NCI-H2227 treated with DMSO at 0.1 percent for 48 hours (cell line): ENCODE measurements around the gene GNPTAB.

Experiments used
- DNase-seq: peaks from one replicate; lab custom pipeline; 2025; lab: John Stamatoyannopoulos, UW

Gene GNPTAB

DNA sequence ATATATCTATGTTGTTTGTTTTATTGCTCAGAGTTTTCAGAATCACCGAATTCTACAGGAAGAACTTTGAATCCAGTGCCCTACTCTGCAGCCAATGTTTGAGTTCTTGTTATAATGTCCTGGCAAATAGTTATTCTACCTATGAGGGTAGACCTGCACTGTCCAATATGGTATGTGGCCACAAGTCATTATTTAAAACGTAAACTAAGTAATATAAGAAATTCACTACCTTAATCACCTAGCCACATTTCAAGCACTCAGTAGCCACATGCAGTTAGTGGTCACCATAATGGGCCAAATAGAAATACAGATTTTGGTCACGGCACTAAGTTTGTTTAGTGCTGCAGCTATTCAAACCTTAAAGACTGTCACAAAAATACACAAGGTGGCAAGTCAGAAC is 26.4 kb downstream of the GNPTAB start:
- no peak for DNase-seq

DNA sequence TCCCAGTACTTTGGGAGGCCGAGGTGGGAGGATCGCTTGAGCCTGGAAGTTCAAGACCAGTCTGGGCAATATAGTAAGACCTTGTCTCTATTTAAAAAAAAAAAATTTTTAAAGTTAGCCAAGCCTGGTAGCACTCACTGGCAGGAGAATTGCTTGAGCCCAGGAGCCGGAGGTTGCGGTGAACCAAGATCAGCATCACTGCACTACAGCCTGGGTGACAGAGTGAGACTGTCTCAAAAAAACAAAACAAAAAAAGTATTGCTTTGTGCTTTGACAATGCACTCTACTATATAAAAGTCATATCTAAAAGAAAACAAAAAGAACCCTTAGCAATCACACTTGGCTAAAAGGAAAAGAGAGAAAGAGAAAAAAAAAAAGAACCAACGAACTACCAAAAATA is 26.8 kb downstream of the GNPTAB start:
- DNase-seq, result no peak

DNA sequence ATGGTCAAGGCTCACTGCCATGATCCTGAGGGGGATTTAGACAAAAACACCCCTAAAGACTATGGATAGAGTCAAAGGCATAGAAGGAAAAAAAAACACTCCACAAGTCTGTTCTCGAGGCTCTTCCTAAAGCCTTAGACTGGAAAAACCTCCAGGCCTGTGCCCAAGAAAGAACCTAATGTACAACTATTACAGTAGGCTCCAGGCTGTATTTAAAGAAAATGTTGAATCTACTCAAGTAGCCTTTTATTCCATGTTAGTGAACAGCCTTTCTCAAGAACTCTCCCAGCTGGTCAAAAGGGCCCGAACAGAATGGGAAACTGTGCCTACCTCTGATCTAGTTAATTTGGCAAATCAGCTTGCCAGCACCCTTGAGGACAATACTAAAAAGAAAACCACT is 28.3 kb downstream of the GNPTAB start:
- no peak for DNase-seq

DNA sequence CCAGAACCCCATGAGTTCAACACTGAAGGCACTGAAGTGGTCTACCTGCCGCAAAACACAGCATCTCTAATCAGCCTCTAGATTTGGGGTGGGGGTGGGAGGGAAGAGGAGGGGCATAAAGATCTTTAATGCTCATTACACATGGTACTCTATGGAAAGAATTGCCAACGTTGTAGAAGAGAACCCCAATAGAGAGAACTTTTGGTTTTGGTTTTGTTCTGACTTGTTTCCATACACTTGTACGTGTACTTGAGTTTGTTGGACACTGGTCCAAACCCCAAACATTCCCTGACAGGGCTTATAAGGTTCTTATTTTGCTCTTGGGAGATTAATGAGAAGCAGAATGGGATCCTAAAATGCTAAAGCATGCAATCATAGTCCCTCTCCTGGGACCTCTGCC is 31.0 kb downstream of the GNPTAB start:
- DNase-seq, result no peak

DNA sequence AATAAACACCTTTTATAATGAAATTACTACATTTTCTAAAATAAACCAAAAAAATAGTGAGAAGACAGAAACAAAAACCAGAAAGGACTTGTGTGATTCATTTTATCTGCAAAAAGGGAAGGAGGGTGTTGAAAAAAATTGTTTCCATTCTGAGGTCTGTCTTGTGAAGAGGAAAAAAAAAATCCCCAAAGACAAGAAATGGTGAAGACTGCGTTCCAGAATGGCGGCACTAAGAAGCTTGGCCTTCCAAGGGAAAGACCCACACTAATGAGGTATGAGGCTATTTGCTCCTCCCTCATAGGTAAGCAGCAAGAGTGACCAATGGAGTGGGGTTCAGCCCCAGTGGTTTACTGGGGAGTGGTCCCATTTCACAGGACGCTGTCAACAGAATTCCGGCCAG is 35.0 kb downstream of the GNPTAB start:
- no peak for DNase-seq

DNA sequence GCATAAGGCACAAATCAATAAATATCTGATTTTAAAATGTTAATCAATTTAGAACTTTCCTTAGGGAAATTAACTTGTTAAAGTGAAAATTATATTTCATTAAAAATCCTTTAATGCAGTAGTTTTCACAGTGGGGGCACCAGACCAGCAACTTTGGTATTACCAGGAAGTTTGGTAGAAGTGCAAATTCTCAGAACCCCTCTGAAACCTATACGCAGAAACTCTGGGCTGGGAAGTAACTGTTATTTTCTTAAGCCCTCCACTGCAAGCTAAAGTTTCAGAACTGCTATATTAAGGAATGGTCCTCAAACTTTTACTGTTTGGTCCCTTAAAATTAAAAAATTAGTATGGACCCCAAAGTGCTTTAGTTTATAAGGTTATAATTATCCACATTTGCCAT is 35.7 kb downstream of the GNPTAB start:
- DNase-seq, result no peak

DNA sequence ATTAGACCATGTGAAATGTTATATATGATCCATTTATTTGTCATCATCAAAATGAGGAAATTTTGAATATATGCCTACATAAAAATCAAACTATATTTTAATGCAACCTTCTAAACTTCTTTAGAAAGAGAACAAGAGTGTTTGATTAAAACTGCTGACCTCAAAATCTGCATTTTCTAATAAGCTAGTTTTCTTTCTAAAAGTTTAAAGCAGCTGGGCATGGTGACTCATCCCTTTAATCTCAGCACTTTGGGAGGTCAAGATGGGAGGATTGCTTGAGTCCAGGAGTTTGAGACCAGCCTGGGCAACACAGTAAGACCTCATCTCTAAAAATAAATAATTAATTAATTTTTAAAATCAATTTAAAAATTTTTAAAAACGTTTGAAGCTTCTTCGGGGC is 36.2 kb downstream of the GNPTAB start:
- no peak for DNase-seq

DNA sequence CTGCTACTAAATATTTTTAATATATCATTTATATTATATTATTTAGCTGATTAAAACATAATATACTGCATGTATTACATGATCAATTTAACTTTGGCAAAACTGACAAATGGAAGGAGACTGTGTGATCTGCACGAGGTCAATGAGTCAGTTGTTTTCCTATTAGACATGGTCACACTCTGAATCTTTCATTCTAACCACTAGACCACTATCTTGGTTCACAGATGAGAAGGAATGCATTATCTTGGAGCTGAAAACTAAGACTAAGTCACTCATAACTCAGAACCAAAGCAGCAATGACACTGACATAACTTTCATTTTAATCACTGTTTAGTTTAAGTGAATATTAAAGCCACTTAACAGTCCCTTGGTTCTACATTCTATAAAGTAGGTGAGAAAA is 37.4 kb downstream of the GNPTAB start:
- no peak for DNase-seq

DNA sequence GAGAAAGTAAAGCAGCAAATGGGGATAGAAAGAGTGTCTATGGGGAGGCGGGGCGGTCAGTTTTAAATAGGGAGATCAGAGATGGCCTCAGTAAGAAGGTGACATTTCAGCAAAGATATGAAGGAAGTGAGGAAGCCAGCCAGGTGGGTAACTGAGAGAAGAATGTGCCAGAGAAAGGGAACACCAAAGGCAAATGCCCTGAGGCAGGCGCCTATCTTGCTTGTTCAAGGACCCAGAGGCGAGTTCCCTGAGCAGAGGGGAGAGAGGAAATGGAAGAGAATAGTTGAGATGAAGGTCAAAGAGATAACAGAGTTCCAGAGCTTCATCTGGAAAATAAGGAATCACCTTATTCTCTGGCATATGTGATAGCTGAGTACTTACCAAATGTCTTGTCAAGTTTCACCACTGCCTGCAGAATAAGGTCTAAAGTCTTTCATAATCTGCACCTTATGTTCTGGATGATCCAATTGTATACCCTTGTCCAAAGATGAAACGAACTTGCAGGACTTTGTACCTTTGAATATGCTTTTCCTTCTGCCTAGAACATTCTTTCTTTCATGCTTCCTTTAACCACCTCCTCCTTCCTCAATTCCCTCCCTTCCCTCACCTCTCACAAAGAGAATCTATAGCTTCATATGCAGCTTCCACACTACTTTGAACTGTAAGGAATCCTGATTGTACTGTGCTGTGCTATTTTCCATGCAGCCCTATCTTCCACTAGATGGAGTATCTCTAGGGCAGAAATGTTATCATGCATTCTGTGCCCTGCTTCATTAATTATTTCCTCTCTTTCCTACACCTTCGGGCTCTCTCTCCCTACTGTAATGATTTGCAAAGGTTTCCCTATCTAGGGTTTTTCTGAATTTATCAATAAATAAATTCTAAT is 38.5 kb downstream of the GNPTAB start:
- DNase-seq, result no peak

DNA sequence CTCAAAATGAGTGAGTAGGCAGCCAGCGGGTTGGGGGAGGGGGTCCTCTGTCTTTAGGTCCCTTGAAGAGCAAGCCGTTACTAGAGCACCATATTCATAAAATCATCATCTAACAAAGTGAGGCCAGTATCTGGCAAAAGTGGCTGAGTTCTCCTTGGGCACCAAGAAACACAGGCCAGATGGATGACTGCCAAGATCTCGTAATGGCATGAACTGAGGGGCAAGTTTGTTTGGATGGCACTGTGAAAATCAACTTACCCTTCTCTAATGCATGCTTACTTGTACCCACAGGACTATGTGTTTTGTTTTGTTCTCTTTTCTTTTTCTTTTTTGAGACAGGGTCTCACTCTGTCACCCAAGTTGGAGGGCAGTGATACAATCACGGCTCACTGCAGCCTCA is 41.6 kb downstream of the GNPTAB start:
- no peak for DNase-seq

DNA sequence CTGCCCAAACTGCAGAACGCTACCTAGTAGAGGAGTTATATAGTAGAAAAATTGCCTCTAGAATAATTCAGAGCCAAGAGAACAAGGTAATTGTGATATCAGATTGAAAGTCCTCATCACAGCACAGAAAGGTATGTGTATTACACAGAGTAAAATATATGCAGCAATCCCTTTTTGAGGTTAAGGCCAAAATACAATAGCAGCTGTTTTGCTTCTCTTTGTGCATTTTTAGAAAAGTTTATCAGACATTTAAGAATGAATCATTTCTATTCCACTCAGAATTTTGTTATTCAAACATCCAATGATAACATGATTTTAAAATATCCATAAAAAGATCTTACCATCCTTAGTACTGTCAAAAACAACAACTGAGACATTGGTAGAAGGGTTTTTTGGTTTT is 45.1 kb downstream of the GNPTAB start:
- no peak for DNase-seq

DNA sequence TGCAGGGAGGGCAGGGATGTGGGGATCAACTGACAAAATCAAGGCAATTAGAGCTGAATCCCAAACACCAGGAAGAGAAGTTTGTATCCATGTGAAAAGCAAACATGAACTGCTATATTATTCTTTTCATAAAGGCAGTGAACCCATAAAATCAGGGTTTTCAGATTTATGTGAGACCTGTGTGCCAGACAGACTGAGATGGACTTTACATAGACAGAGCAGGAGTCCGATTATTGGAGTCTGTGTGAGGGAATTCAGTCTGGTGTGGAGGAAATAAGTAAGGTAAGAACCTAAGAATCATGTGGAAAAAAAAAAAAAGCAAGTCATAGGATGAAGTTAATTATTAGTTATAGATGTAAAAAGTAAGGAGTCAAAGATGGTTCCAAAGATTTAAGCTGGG is 46.4 kb downstream of the GNPTAB start:
- DNase-seq, result no peak

DNA sequence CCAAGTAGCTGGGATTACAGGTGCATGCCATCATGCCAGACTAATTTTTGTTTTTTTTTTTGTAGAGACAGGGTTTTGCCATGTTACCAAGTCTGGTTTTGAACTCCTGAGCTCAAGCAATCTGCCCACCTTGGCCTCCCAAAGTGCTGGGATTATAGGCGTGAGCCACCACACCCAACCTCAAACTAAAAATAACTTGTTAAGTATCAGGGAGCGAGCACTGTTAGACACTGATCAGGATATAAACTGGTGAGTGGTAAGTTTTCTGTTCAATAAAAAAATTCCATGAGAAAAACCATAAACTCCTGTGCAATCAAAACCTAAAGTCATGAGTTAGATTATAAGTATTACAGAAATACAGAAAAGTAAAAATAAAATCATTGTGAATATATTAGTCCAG is 46.9 kb downstream of the GNPTAB start:
- DNase-seq, result no peak

DNA sequence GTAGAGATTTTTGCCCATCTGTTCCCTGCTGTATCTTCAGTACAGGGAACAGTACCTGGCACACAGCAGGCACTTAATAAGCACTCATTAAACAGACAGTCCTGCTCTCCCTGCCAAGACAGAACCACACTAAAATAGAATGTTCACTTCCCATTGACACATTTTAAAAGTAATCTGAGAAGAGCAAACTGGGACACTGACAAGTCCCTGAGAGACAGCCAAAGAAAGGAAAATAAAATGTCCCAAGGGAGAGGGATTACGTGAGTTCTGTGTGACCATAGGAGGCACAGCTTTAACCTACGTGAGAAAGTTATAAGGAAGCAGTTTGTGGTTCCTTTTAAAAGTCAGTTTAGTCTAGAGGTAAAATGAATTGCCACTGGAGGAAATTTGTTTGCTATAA is 47.6 kb downstream of the GNPTAB start:
- DNase-seq, result no peak

DNA sequence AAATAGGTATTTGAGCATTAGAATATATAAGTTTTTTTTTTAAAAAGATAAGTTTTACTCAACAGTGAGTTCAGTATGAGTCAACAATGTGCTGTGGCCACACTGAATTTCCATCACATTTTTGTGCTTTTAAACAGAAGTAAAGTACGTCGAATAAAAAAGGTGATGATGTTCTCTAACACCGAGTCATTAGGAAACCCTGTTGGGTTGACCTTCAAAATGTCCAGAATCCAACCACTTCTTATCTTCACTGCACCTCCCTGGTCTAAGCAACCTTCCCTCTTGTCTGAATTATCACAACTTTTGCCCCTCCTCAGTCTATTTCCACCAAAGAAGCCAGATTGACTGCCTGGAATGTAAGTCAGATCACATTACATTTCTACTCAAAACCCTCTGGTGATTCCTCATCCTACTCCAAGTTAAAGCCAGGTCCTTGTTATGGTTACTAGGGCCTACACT is 48.5 kb downstream of the GNPTAB start:
- DNase-seq, result no peak

DNA sequence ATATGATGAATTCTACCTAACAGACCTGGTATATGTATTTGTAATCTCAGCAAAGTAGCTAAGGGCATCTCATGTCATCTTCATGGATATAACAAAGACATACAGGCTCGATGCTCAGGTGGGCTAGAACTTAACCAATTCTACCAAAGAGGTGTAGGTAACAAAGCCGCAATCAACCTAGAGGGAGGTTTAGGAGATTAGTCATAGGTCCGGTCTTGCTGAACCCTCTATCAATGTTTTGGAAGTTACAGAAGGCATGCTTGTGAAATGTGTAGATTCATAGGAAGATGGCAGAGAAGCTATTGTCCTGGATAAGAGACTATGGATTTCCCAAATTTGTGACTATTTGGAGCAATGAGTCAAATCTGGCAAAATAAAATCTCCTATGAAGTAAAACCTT is 48.9 kb downstream of the GNPTAB start:
- no peak for DNase-seq

DNA sequence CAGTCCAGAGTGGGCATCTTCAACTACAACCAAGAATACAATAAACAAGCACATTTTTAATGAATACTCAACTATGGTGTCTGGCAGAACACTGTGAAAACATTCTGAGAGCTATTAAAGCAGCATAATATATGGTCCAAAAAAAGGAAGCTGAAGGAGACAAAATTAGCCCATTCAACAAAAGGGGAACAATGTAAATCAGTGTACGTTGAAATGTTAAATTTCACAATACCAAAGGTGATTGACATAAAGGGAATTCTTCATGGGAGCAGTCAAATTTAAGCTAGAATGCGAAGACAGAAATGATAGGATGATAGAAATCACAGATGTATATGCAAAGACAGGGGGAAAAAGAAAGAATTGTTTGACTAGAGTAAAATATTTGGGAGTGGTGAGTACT is 50.2 kb downstream of the GNPTAB start:
- DNase-seq, result no peak

DNA sequence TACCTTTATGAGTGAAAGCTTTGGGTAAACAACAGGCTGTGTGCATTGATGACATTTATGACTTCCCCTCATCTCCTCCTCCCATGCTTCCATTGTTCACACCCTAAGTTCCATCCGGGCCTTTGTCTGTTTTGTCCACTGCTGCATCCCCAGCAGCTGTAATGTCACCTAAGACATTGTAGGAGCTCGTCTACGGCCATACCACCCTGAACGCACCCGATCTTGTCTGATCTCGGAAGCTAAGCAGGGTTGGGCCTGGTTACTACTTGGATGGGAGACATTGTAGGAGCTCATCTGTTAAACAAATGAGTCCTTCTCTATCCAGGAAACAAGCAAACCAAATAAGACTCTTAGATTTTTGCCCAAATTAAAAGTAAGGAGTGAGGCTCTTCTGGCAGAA is 51.1 kb downstream of the GNPTAB start:
- DNase-seq, result no peak

DNA sequence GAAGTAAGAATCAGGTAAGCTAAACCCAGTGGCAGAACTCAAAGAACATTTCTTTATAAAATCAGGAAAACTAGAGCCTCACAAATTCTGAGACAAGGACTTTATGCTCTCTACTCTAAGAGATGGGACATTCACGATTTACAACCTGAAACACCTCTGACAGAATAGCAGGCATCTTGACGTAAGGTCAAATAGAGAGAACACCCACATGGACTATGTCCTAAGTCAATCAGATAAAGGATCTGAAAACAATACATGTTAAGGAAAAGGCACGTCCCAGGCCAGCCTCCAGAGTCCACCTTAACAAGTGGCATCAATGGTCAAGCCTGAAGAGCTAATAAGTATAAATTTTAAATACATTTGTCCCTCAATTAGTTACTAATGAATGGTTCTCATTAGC is 51.6 kb downstream of the GNPTAB start:
- no peak for DNase-seq

DNA sequence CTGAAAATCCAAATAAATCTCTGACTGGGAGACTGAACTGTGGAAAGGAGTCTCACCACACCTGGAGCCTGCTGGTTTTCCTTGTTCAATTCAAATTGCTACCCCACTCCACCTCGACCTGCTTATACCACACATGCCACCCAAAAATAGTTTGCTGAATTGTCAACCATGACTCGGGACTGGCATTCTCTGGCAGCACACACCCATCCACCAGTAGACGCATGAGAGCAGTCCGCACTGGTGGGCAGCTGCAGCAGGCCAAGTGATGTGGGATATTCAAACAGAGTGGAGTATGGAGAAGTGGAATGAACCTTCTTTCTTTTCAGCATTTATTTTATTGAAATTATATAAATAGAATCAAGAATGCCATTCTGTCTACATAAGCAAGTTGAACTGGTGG is 52.8 kb downstream of the GNPTAB start:
- no peak for DNase-seq

DNA sequence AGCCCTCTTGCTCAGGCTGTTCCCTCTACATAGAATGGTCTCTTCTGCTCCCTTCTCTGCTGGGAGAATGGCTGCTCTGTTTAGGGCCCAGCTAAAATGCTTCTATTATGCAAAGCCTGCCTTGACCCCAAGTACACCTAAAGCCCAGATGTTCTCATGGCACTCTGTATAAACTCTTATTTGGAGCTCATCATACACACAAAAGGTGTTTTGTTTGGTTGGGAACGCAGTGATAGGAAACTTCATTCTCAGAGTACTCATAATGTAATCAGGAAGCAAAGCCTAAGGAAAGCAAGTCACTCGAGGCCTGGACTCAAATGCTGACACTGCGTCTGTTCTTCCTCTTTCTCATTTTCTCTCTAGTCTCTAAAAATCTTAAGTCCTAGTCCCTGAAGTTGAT is 53.3 kb downstream of the GNPTAB start:
- no peak for DNase-seq

DNA sequence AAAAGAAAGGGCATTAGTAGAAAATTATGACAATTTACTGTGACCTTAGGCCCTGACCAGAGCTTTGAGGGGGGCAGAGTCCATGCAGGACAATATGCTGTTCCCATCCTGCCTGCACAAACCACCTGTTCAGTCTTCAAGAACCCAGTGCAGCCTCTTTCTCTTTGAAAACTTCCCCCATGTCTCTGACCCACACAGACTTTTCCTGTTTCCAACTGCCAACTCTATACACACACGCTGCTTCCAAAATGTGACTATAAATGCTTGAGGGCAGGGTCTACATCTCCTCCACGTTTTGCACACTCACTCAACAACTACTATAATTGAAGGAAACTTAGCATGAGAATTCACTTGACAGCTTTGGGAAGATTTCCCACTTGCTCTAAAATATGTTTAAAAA is 54.9 kb downstream of the GNPTAB start:
- no peak for DNase-seq

DNA sequence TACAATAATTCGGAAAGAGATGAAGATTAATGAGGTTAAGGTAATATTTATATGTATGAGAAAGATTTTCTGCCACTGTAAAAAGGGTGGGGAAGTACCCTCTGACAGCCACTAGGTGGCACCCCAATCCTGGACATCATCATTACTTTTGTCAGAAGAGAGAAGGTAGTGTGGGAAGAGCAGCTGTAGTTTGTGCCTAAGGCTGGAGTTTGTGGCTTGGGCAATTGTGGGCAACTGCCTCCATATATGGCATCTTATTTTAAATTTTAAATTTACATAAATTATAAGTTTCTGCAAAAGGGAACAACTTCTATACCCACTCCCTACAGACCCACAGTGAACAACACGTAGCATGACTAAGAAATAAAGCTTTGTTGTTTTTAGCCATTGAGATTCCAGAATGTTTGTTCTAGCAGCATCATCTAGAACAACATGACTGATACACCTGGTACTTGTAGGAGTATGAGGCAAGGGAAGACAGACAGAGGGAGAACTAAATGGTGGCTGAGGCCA is 57.1 kb downstream of the GNPTAB start:
- DNase-seq, result peak; percentile 56
